Measurements from ENCODE around the gene FILIP1L.

The FILIP1L gene

GRCh38 chr3:99976584-99976983 is 137.7 kb downstream of the FILIP1L start:
- DNase-seq, result no peak

- DNase-seq, result no peak
Observed at GRCh38 chr3:99974989-99975388, 139.3 kb downstream of the FILIP1L start.

- DNase-seq, result no peak
Observed at GRCh38 chr3:99972380-99973104, 141.8 kb downstream of the FILIP1L start.

- DNase-seq, result no peak
Observed at GRCh38 chr3:99971761-99972160, 142.5 kb downstream of the FILIP1L start.

DNA sequence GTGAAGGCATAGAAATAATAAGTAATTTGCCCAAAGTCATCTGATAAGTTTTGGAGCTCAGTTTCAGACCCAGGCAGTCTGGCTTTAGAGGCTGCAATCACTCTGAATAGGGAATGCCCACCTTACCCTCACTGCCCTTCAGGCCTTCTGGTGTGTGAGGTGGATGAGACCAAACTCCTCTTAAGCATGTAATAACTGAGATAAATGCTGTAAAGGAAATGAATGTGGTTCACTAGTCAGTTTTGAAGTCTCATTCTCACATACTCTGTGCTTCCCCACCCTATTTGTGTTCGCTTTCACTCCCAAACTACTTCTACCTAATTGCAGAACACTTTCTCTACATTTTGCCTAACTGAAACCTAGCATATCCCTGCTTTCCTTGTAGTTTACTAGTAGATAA is 144.1 kb downstream of the FILIP1L start:
- no peak for DNase-seq

- no peak for DNase-seq
Observed at GRCh38 chr3:99969136-99969535, 145.2 kb downstream of the FILIP1L start.

GRCh38 chr3:99967796-99968195 is 146.5 kb downstream of the FILIP1L start:
- DNase-seq, result no peak

GRCh38 chr3:99966662-99967416 is 147.5 kb downstream of the FILIP1L start:
- DNase-seq, result no peak

DNA sequence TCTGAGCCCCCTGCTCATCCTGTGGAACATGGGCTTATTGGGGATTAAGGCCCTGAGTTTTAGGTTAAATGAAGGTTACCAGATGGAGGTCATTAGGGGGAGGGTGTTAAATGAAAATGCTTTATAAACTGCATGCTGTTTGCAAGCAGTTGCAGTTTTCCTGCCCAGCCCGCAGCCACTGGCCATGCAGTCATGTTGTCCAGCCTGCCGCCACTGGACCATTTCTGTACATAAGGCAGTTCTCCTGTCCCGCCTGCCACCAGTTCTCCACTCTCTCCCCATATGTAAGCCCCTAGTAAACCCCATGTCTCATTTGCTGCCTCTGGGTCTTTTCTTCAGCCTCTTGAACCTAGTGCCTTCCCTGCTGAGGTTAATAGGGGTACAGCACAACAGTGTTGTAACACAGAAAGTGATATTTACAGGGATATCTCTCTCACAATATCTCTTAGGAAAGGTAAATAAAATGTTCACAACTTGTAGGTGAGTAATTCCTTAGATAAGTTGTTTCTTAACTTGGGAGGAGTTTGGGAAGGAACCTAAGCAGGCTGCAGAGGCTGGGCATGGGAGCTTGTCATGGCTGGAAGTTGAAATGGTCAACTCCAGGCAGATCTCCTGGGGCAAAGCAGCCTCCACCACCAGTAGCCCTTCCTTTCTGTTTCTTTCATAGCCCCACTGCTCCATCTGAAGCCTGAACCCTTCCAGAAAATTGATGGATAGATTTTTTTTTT is 148.5 kb downstream of the FILIP1L start:
- DNase-seq, result no peak

- DNase-seq, result no peak
Observed at GRCh38 chr3:99965077-99965476, 149.2 kb downstream of the FILIP1L start.

- DNase-seq, result no peak
Observed at GRCh38 chr3:99962703-99963102, 151.6 kb downstream of the FILIP1L start.

- DNase-seq, result no peak
Observed at GRCh38 chr3:99961756-99962515, 152.4 kb downstream of the FILIP1L start.

DNA sequence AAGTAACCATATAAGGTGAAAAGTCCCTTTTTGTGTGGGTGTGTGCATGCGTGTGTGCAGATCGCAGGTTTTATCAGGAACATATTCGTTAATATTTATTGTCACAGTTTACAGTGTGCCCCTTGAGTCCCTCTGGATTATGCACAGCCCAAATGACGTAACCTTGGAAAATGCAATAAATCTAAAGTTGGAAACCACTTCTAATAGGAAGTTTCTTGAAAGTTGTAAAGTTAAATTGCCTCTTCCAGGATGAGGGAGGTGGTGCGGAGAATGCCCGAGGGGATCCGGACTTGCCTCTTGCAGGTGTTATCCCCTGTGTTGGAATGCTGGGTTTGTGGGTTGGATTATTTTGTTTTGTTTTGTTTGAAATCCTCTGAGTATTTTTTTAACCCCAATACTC is 153.4 kb downstream of the FILIP1L start:
- no peak for DNase-seq

DNA sequence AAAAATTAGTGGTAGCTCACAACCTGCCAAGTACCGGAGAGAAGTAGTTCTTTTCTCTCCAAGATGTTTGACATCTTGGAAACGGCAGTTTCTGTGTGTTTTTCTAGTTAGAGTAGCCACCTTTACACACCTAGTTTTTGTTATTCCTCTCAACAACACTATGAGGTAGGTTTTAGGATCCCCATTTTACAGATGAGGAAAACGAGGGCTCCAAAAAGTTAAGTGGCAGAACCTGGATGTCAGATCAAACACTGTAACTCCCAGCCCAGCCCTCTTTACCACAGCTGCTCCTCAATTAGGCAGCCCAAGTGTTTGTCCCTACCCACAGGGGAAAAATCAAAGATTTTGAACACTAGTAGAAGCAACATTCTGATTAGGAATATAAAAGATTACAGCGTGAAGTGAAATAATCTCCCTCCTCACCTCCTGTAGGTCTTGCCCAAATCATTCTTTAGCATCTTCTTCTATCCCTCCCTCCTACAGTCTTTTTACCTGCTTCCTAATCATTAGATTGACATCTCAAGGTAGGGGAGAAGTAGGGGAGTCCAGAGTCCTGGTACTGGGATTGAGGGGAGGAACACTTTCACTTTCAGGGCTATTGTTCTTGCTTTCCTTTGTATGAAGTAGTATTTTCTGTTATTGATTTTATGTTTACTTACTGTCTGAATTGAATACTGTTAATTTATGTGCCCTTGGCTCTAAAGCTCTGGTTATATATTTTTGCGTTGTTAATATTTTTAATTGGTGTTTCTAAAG is 154.0 kb downstream of the FILIP1L start:
- no peak for DNase-seq

DNA sequence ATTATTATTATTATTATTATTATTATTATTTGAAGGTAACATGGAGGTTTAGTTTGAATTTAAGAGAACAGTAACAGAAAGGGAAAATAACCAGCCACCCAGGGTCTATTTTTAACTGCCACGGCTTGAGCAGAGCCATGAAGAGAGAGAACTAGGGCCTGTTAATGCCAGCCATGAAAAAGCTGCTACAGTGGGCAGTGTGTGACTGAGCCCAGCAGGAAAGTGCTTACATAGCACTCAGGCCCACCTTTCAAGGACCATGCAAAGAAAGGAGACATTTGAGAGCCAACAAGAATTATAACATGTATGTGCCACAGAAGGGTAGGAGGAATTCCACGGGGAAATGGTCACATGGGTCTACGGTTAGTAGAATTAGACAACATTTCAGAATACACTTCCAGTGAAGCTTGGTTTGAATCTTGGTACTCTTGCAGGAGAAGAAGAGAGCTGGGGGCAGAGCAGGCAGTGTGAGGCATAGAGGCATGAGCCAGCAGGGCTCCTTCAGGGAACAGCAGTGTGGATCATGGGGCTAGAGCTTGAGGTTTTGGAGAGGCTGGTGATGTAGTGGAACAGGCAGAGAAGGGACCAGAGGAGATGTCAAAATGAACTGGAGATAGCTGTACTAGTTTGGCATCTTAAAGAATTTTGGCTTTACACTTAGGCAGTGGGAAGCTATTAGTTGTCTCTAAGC is 155.9 kb downstream of the FILIP1L start:
- DNase-seq, result no peak

DNA sequence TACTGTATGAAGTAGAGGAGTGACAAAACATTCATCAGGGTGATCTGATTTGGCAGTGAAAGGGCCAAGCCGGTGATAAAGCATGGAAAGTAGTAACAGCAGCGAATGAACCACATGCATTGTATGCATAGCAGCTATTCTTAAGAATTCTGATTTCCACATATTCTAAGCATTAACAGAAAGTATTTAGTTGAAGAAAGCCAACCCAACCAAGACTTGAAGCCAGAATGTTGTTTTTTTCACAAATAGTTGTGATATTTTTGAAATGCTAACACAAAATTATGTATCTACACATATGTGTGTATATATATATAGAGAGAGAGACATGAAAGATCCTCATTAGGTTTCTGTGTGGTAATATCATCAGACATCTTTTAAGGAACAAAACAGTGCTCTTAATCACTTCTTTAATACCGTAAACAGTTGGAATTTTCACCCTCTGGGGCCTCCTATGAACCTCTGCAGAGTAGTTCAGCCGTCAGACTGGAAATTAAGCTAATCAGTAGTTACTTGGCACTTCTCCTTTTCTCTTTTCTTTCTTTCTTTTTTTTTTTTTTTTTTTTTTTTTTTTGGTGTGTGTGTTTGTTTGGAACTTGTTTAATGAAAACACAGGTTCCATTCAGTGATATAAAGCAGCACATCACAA is 157.0 kb downstream of the FILIP1L start:
- no peak for DNase-seq

DNA sequence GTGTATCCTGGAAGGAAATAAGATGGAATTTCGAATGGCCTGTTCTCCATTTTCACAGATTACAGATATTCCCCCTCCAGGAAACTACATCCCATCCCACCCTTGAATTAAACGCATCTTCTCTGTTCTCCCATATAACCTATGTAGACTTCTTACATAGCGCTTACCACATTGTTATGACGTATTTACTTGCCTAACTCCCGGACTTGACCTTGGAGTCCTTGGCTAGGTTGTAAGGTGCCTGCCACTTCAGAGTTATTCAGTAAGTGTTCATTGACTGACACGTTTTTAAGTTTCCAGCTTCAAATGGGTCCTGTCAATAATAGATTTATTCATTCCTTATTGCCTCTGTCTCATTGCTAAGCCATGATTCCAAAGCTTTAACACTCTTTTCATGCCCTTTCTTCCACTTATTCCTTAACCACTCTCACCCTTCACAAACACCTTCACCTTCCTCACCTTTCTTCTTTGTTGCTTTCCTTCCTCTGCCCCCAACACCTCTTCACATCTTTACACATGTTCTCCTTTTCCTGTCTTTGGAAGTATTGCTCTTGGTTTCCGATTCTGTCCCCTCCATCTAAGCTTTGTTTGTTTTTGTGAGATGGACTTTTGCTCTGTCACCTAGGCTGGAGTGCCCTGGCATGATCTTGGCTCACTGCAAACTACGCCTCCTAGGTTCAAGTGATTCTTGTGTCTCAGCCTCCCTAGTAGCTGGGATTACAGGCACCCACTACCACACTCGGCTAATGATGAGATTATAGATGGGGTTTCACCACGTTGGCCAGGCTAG is 158.3 kb downstream of the FILIP1L start:
- no peak for DNase-seq

GRCh38 chr3:99954914-99955644 is 159.2 kb downstream of the FILIP1L start:
- DNase-seq, result no peak

All from hypothalamus (tissue), 51 donors.